ENCODE results near the gene ARMC2. TPM values are rescaled to one million over a fixed set of nuclear protein-coding genes. Genes with fewer than 3 reads are reported as not detected.

Gene ARMC2
- total and polyA plus RNA-seq, 2 donors (not counting 3 experiments of a cell fraction or from before 2014, with no cell fraction given): 1.7 to 3.7 TPM

- Histone ChIP-seq H3K79me2 (ENCODE audit: control insufficient read depth, insufficient read depth, low read length) (no peaks in the 10 kb centered on the region), H3K4me3 (replicated peaks in 1 of 3; ENCODE audit: insufficient read depth in 1 of 3, low read depth in 1 of 3, low read length in 3 of 3) (no peak overlapping the region), H4K20me1 (replicated peaks; ENCODE audit: control insufficient read depth, extremely low read depth, insufficient read depth, low read length) (peaks cover 2% of the 10 kb centered on the region), H3K4me2 (ENCODE audit: insufficient read depth, low read length) (no peak overlapping the region), H3K9me1 (replicated peaks; ENCODE audit: control insufficient read depth, extremely low read depth, insufficient read depth, low read length) (no peaks in the 10 kb centered on the region), H3K36me3 (ENCODE audit: control insufficient read depth in 2 of 2, extremely low read depth in 1 of 2, insufficient read depth in 2 of 2, low read length in 2 of 2) (peaks cover 0 to 4% of the 10 kb centered on the region in 2 experiments), H3K4me1 (ENCODE audit: control insufficient read depth, extremely low read depth, insufficient read depth, low read length) (no peaks in the 10 kb centered on the region), H3K27ac (ENCODE audit: insufficient read depth, low read depth, low read length) (no peak overlapping the region), H3K27me3 (ENCODE audit: control insufficient read depth in 2 of 2, insufficient read depth in 2 of 2, low read length in 2 of 2) (no peaks in the 10 kb centered on the region), H3K9ac (replicated peaks; ENCODE audit: extremely low read depth, insufficient read depth, low read length) (no peak overlapping the region), H2AFZ (ENCODE audit: low read depth, low read length) (no peak overlapping the region), H3K9me3 (replicated peaks; ENCODE audit: control insufficient read depth, insufficient read depth, low read length) (no peaks in the 10 kb centered on the region)
- ChIA-PET CTCF (no interaction called here), POLR2A (no interaction called here)
- BruUV-seq (replicated peaks): no TSS peak
- no peak for FAIRE-seq
- intact Hi-C loops (cut with micrococcal nuclease) (no loop called here), dilution Hi-C loops (cut with MboI; ENCODE audit: extremely low pct_ligation_motif_present, low sequenced_read_pairs) (no loop called here)
- TF ChIP-seq POLR2A (IDR thresholded peaks at IDR 0.05; ENCODE audit: low read depth, low read length) (no peak), FOS (IDR thresholded peaks at IDR 0.05; ENCODE audit: borderline replicate concordance, insufficient read depth, low read length) (no peak)
- TF ChIP-seq, protein P1, sequence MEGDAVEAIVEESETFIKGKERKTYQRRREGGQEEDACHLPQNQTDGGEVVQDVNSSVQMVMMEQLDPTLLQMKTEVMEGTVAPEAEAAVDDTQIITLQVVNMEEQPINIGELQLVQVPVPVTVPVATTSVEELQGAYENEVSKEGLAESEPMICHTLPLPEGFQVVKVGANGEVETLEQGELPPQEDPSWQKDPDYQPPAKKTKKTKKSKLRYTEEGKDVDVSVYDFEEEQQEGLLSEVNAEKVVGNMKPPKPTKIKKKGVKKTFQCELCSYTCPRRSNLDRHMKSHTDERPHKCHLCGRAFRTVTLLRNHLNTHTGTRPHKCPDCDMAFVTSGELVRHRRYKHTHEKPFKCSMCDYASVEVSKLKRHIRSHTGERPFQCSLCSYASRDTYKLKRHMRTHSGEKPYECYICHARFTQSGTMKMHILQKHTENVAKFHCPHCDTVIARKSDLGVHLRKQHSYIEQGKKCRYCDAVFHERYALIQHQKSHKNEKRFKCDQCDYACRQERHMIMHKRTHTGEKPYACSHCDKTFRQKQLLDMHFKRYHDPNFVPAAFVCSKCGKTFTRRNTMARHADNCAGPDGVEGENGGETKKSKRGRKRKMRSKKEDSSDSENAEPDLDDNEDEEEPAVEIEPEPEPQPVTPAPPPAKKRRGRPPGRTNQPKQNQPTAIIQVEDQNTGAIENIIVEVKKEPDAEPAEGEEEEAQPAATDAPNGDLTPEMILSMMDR (IDR thresholded peaks at IDR 0.05; ENCODE audit: extremely low read depth in 1 of 2, insufficient read depth in 1 of 2, low read depth in 1 of 2, low read length in 2 of 2): no peak
- no peak for DNase-seq (ENCODE audit: low read depth, low spot score)
These were observed 151.2 kb downstream of the ARMC2 start for GRCh38 chr6:108999428-108999827.

DNA sequence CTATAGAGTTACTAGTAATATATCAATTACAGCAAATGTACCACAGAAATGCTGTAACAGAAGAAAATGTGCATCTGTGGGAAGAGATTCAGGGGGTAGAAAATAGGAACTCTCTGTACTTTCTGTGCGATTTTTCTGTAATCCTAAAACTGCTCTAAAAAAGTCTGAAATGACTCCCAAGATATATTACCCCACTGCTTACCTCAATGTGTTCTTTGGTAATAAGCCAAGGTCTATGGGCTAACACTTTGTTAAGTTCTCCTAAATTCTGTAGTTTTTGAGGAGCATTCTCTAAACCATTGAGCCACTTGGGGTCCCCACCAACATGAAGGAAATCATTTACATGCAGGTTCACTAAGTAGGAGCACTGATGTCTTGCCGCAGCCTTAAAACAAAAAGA is 152.1 kb downstream of the ARMC2 start:
- DNase-seq (ENCODE audit: low read depth, low spot score) (no peak), FAIRE-seq (no peak)
- Histone ChIP-seq H3K9ac (replicated peaks; ENCODE audit: extremely low read depth, insufficient read depth, low read length) (no peak overlapping the region), H4K20me1 (replicated peaks; ENCODE audit: control insufficient read depth, extremely low read depth, insufficient read depth, low read length) (peaks cover 2% of the 10 kb centered on the region), H3K27me3 (ENCODE audit: control insufficient read depth in 2 of 2, insufficient read depth in 2 of 2, low read length in 2 of 2) (no peaks in the 10 kb centered on the region), H3K9me1 (replicated peaks; ENCODE audit: control insufficient read depth, extremely low read depth, insufficient read depth, low read length) (no peaks in the 10 kb centered on the region), H3K9me3 (replicated peaks; ENCODE audit: control insufficient read depth, insufficient read depth, low read length) (no peaks in the 10 kb centered on the region), H3K4me1 (ENCODE audit: control insufficient read depth, extremely low read depth, insufficient read depth, low read length) (no peaks in the 10 kb centered on the region), H3K36me3 (ENCODE audit: control insufficient read depth in 2 of 2, extremely low read depth in 1 of 2, insufficient read depth in 2 of 2, low read length in 2 of 2) (peaks cover 0 to 4% of the 10 kb centered on the region in 2 experiments), H2AFZ (ENCODE audit: low read depth, low read length) (no peak overlapping the region), H3K79me2 (ENCODE audit: control insufficient read depth, insufficient read depth, low read length) (peaks cover 3% of the 10 kb centered on the region), H3K27ac (ENCODE audit: insufficient read depth, low read depth, low read length) (no peak overlapping the region), H3K4me2 (ENCODE audit: insufficient read depth, low read length) (no peak overlapping the region), H3K4me3 (replicated peaks in 1 of 3; ENCODE audit: insufficient read depth in 1 of 3, low read depth in 1 of 3, low read length in 3 of 3) (no peak overlapping the region)
- CTCF ChIA-PET: no interaction called here
- no TSS peak for BruUV-seq (replicated peaks)
- intact Hi-C loops (cut with micrococcal nuclease): no loop called here
- POLR2A ChIA-PET: no interaction called here
- dilution Hi-C loops (cut with MboI; ENCODE audit: extremely low pct_ligation_motif_present, low sequenced_read_pairs): no loop called here
- TF ChIP-seq FOS (IDR thresholded peaks at IDR 0.05; ENCODE audit: borderline replicate concordance, insufficient read depth, low read length) (no peak), POLR2AphosphoS5 (IDR thresholded peaks at IDR 0.05; ENCODE audit: insufficient read depth, low read depth, low read length) (no peak), MYC (IDR thresholded peaks at IDR 0.05; ENCODE audit: low read depth, low read length) (no peak), POLR2A (IDR thresholded peaks at IDR 0.05; ENCODE audit: low read depth, low read length) (no peak)
